ENCODE results near the gene RERE.

Gene RERE

GRCh38 chr1:8371372-8371991 lies 446.0 kb downstream of the RERE start:
- peak in 4 of 58 donors; percentile 20 to 44 (median 31) for DNase-seq

- peak in 16 of 58 donors; percentile 21 to 67 (median 38) for DNase-seq
Measured at GRCh38 chr1:8370905-8371315, 446.5 kb downstream of the RERE start.

- peak in 11 of 58 donors; percentile 21 to 67 (median 35) for DNase-seq
Measured at GRCh38 chr1:8370046-8370881, 447.2 kb downstream of the RERE start.

GRCh38 chr1:8368956-8369639 lies 448.3 kb downstream of the RERE start:
- no peak for DNase-seq

GRCh38 chr1:8367571-8368194 lies 449.8 kb downstream of the RERE start:
- DNase-seq = no peak

GRCh38 chr1:8365661-8366362 lies 451.6 kb downstream of the RERE start:
- no peak for DNase-seq

- DNase-seq = peak in 1 of 58 donors; percentile 41
Measured at GRCh38 chr1:8364528-8365442, 452.7 kb downstream of the RERE start.

GRCh38 chr1:8363767-8364301 lies 453.6 kb downstream of the RERE start:
- peak in 1 of 58 donors; percentile 17 for DNase-seq

- no peak for DNase-seq
Measured at GRCh38 chr1:8363186-8363766, 454.2 kb downstream of the RERE start.

GRCh38 chr1:8362701-8363101 lies 454.7 kb downstream of the RERE start:
- DNase-seq = no peak

GRCh38 chr1:8361198-8361849 lies 456.1 kb downstream of the RERE start:
- no peak for DNase-seq

GRCh38 chr1:8360493-8361197 lies 456.8 kb downstream of the RERE start:
- no peak for DNase-seq

- no peak for DNase-seq
Measured at GRCh38 chr1:8359617-8360481, 457.6 kb downstream of the RERE start.

GRCh38 chr1:8358897-8359616 lies 458.4 kb downstream of the RERE start:
- DNase-seq = no peak

- DNase-seq = no peak
Measured at GRCh38 chr1:8358241-8358896, 459.1 kb downstream of the RERE start.

Measured in anterior cingulate cortex (tissue), 58 donors.